SU-DHL-6 (cell line): ENCODE data around the gene ABHD8.

Experiments
- H2AFZ ChIP-seq: fragments of 200-600 bp; sonication (generic); 2 replicates; pipeline ENCODE4 v1.6.1; 2014; ENCODE audit warnings: low read depth, mild to moderate bottlenecking, moderate library complexity, mixed read lengths, antibody characterized with exemption, low read length; ENCODE audit not compliant: severe bottlenecking
- H3F3A ChIP-seq: fragments of 200-600 bp; shearing (Covaris generic); 2 replicates; pipeline ENCODE4 v1.6.0; 2016; ENCODE audit warnings: antibody characterized with exemption, mild to moderate bottlenecking; ENCODE audit not compliant: insufficient read depth
- H3K27ac ChIP-seq: fragments of 200-600 bp; sonication (generic); 2 replicates; pipeline ENCODE4 v1.5.1; 2016; ENCODE audit warnings: low read depth, mild to moderate bottlenecking, low read length, moderate library complexity, mixed read lengths
- H3K27me3 ChIP-seq: fragments of 200-600 bp; sonication (generic), shearing (Covaris generic); 2 replicates; pipeline ENCODE4 v1.6.0; 2014; ENCODE audit warnings: mild to moderate bottlenecking, low read length
- H3K36me3 ChIP-seq: fragments of 200-600 bp; sonication (generic); 2 replicates; pipeline ENCODE4 v1.6.1; 2014; ENCODE audit warnings: mild to moderate bottlenecking, low read length, mixed read lengths
- H3K4me2 ChIP-seq: fragments of 300-600, 200-600 bp; shearing (Covaris generic), sonication (generic); 2 replicates; pipeline ENCODE4 v1.6.0; 2014; ENCODE audit warnings: low read length, low read depth, mild to moderate bottlenecking; ENCODE audit not compliant: poor library complexity, severe bottlenecking
- H3K4me3 ChIP-seq: fragments of 200-600 bp; sonication (generic); 2 replicates; pipeline ENCODE4 v1.5.1; 2014; ENCODE audit warnings: antibody characterized with exemption, low read length, mild to moderate bottlenecking, mixed read lengths; ENCODE audit not compliant: insufficient read depth, poor library complexity, severe bottlenecking
- H3K79me2 ChIP-seq: fragments of 200-600 bp; sonication (generic); 2 replicates; pipeline ENCODE4 v1.6.1; 2014; ENCODE audit warnings: mild to moderate bottlenecking, low read length, moderate library complexity; ENCODE audit not compliant: insufficient read depth
- H3K9ac ChIP-seq: fragments of 200-600 bp; sonication (generic); 2 replicates; pipeline ENCODE4 v1.7.0; 2014; ENCODE audit warnings: mild to moderate bottlenecking, low read length
- H3K9me2 ChIP-seq: fragments of 200-600 bp; sonication (generic); replicated peaks from 2 replicates; pipeline ENCODE4 v1.6.1; 2014; ENCODE audit warnings: low read length; ENCODE audit not compliant: insufficient read depth
- H3K9me3 ChIP-seq: fragments of 200-600 bp; sonication (generic); 2 replicates; pipeline ENCODE4 v1.6.1; 2014; ENCODE audit warnings: low read length, mixed read lengths; ENCODE audit not compliant: insufficient read depth
- H4K20me1 ChIP-seq: fragments of 200-600 bp; sonication (generic); 2 replicates; pipeline ENCODE4 v1.6.1; 2014; ENCODE audit warnings: low read depth, mild to moderate bottlenecking, antibody characterized with exemption, low read length, moderate library complexity, mixed read lengths
- CTCF ChIP-seq: fragments of 200-600 bp; sonication (generic); IDR thresholded peaks from one replicate; pipeline ENCODE4 v1.5.1; 2017; ENCODE audit warnings: antibody characterized with exemption, mild to moderate bottlenecking, low read length, moderate library complexity; ENCODE audit not compliant: insufficient read depth, poor library complexity, severe bottlenecking
- EZH2phosphoT487 ChIP-seq: fragments of 200-600 bp; sonication (generic), shearing (Covaris generic); conservative IDR thresholded peaks from 2 replicates; pipeline ENCODE4 v1.6.1; 2018; ENCODE audit warnings: mild to moderate bottlenecking, antibody characterized with exemption, low read length, moderate library complexity, mixed read lengths

The ABHD8 gene

GRCh38 chr19:17305216-17305516 lies 1.9 kb upstream of the ABHD8 start:
- Histone ChIP-seq H3K9ac (no peak overlapping the region), H3K9me3 (no peaks in the 10 kb centered on the region), H2AFZ (no peak overlapping the region), H3K9me2 (no peaks in the 10 kb centered on the region), H4K20me1 (no peaks in the 10 kb centered on the region), H3K27ac (peak overlapping the region; percentile 46), H3K79me2 (peaks cover 15% of the 10 kb centered on the region), H3K36me3 (no peaks in the 10 kb centered on the region), H3F3A (peaks cover 25% of the 10 kb centered on the region), H3K4me2 (peak overlapping the region; percentile 47), H3K4me3 (no peak overlapping the region), H3K27me3 (no peaks in the 10 kb centered on the region)
- TF ChIP-seq EZH2phosphoT487 (no peak), CTCF (no peak)

GRCh38 chr19:17304386-17305215 lies 1.4 kb upstream of the ABHD8 start:
- peaks cover 25% of the 10 kb centered on the region for H3F3A ChIP-seq

GRCh38 chr19:17303940-17304267 lies 679 bp upstream of the ABHD8 start:
- H3K4me3 ChIP-seq = no peak overlapping the region
- no peaks in the 10 kb centered on the region for H3K9me3 ChIP-seq
- H3K27ac ChIP-seq = no peak overlapping the region
- H4K20me1 ChIP-seq = no peaks in the 10 kb centered on the region
- H3K36me3 ChIP-seq = no peaks in the 10 kb centered on the region
- H3F3A ChIP-seq = peaks cover 25% of the 10 kb centered on the region
- peaks cover 8% of the 10 kb centered on the region; the same call in 1 of the 2 replicates for H3K79me2 ChIP-seq
- TF ChIP-seq EZH2phosphoT487 (no peak), CTCF (no peak)
- no peak overlapping the region; the same call in 1 of the 2 replicates for H3K9ac ChIP-seq
- H3K9me2 ChIP-seq = no peaks in the 10 kb centered on the region
- peak overlapping the region; percentile 85 for H3K4me2 ChIP-seq
- H2AFZ ChIP-seq = no peak overlapping the region
- no peaks in the 10 kb centered on the region for H3K27me3 ChIP-seq

More at GRCh38 chr19:17304386-17305215, 1.4 kb upstream of the ABHD8 start:
- Histone ChIP-seq H3K79me2 (peaks cover 10% of the 10 kb centered on the region), H3K4me2 (peak overlapping the region; percentile 47), H3K27me3 (no peaks in the 10 kb centered on the region), H3K36me3 (no peaks in the 10 kb centered on the region), H2AFZ (no peak overlapping the region), H3K27ac (peak overlapping the region; percentile 46), H3K9me3 (no peaks in the 10 kb centered on the region), H3K4me3 (no peak overlapping the region), H4K20me1 (no peaks in the 10 kb centered on the region), H3K9me2 (no peaks in the 10 kb centered on the region), H3K9ac (no peak overlapping the region)
- TF ChIP-seq CTCF (no peak), EZH2phosphoT487 (no peak)
